ENCODE results near the gene TRAP1.

The TRAP1 gene

GRCh38 chr16:3690470-3690928 lies 26.8 kb downstream of the TRAP1 start:
- peak; percentile 94 for TF ChIP-seq CTCF (conservative IDR thresholded peaks at IDR 0.05; ENCODE audit: low read depth, low read length)
- no peak overlapping the region for H3K4me3 ChIP-seq (ENCODE audit: low read length)
- DNase-seq (ENCODE audit: low read depth), result peak; percentile 52

GRCh38 chr16:3689731-3690130 lies 27.6 kb downstream of the TRAP1 start:
- no peak for TF ChIP-seq CTCF (conservative IDR thresholded peaks at IDR 0.05; ENCODE audit: low read depth, low read length)

GRCh38 chr16:3687792-3688191 lies 29.5 kb downstream of the TRAP1 start:
- no peak overlapping the region for H3K4me3 ChIP-seq (ENCODE audit: low read length)
- TF ChIP-seq CTCF (conservative IDR thresholded peaks at IDR 0.05; ENCODE audit: low read depth, low read length), result no peak
- no peak for DNase-seq (ENCODE audit: low read depth)

More at GRCh38 chr16:3689731-3690130, 27.6 kb downstream of the TRAP1 start:
- H3K4me3 ChIP-seq (ENCODE audit: low read length), result no peak overlapping the region
- no peak for DNase-seq (ENCODE audit: low read depth)

DNA sequence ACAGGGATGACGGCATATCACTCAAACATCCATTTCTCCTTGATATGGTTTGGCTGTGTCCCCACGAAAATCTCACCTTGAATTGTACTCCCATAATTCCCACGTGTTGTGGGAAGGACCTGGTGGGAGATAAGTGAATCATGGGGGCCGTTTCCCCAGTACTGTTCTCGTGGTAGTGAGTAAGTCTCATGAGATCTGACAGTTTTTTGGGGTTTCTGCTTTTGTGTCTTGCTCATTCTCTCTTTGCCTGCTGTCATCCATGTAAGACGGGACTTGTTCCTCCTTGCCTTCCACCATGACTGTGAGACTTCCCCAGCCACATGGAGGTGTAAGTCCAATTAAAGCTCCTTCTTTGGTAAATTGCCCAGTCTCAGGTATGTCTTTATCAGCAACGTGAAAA lies 30.3 kb downstream of the TRAP1 start:
- TF ChIP-seq CTCF (conservative IDR thresholded peaks at IDR 0.05; ENCODE audit: low read depth, low read length), result no peak
- DNase-seq (ENCODE audit: low read depth), result no peak
- no peak overlapping the region for H3K4me3 ChIP-seq (ENCODE audit: low read length)

- no peak for DNase-seq (ENCODE audit: low read depth)
- no peak overlapping the region for H3K4me3 ChIP-seq (ENCODE audit: low read length)
- TF ChIP-seq CTCF (conservative IDR thresholded peaks at IDR 0.05; ENCODE audit: low read depth, low read length), result no peak
Observed at GRCh38 chr16:3681206-3681605, 36.1 kb downstream of the TRAP1 start.

DNA sequence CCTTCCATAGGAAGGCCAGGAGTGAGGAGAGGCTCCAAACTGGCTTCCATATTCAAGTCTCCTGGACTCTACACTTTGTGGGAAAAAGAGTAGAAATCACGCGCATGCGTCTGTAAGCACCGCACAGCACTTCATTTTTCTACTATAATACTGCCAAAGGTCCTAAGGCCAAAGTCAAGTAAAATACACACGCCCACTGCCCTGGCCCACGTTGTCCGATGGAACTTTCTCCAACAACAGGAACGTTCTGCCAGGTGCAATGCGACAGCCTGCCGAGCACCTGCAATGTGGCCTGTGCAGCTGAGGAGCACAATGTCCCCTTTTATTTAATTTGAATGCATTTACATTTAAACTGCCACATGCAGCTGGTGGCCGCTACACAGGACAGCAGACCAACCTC lies 39.3 kb downstream of the TRAP1 start:
- DNase-seq (ENCODE audit: low read depth), result no peak
- TF ChIP-seq CTCF (conservative IDR thresholded peaks at IDR 0.05; ENCODE audit: low read depth, low read length), result no peak
- no peak overlapping the region for H3K4me3 ChIP-seq (ENCODE audit: low read length)

- TF ChIP-seq CTCF (conservative IDR thresholded peaks at IDR 0.05; ENCODE audit: low read depth, low read length), result no peak
- DNase-seq (ENCODE audit: low read depth), result no peak
- H3K4me3 ChIP-seq (ENCODE audit: low read length), result no peak overlapping the region
Observed at GRCh38 chr16:3675601-3676130, 41.7 kb downstream of the TRAP1 start.

All from retinal pigment epithelial cell (primary cell).